Stimulated activated CD4-positive, alpha-beta T cell treated with anti-CD3 and anti-CD28 coated beads, TNF-alpha, amount 100 ng/mL, for 24 hours (primary cell): ENCODE data around the gene GALNT1.

Experiments
- DNase-seq, 3 experiments: peaks; one replicate each; pipeline ENCODE4 v3.0.0-alpha.2; 2020; ENCODE audit warnings: low read depth in 3 of 3

Gene GALNT1

GRCh38 chr18:35673682-35674081 is 92.1 kb downstream of the GALNT1 start:
- DNase-seq, result no peak

DNA sequence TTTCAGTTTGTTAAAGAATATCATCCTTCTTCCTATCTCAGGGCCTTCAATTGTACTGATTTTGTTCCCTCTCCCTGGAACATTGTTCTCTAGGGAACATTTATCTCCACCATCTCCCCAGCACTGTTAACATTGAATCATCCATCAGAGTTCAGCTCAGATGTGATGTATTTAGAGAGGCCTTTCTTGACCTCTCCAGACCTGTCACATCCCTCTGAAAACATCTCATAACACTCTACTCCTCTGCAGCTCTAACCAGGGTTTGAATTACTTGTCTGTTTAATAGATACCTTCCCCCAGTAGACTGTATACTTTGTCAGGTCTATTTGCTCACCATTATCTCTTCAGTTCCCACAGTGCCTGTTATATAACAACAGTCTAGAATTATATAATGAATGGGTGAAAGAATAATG is 98.6 kb downstream of the GALNT1 start:
- DNase-seq, result no peak

DNA sequence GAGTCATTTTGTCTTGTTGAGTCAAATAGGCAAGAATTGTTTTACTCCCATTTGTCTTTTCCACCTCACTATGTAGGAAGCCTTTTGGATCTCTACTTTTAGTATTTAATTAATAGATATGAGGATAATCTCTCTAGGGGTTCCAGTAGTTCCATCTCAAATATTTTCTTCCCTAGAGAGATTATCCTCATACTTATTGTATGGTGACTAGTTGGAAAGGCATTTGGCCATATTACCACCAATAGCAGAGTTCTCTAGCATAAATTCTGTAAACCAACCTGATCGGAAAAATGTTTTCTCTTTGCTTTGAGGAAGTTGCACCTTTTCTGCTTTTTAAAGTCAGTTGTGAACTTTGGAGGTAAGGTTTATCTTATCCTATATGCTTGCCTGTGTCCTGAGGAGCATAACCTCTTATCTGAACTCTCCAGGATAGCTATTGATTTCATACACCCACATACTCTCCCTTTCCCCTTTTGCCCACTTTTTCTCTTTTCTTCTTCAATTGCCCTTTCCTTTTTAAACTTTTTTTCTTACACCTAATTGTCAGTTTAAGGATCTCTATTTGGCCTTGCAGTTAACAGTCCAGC is 100.8 kb downstream of the GALNT1 start:
- DNase-seq, result no peak

DNA sequence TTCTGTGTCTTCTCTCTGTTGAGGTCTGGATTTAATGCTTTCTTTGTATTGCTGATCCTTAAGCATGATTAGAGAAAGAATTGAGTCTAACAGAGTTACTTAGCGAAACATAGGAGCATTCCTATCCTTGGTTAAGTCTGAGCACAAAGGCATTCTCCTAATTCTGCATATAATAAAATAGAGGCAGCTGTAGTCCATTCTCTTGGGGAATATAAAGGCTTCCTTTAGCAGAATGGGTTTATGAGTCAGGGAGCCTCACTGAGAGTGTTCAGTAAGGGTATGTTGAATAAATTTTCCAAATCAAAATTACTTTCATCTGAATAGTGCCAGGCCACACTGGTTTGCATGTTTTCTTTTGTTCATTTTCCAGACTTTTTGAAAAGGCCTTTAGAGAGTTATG is 101.5 kb downstream of the GALNT1 start:
- no peak for DNase-seq

- no peak for DNase-seq
Measured at GRCh38 chr18:35688757-35689156, 107.2 kb downstream of the GALNT1 start.

DNA sequence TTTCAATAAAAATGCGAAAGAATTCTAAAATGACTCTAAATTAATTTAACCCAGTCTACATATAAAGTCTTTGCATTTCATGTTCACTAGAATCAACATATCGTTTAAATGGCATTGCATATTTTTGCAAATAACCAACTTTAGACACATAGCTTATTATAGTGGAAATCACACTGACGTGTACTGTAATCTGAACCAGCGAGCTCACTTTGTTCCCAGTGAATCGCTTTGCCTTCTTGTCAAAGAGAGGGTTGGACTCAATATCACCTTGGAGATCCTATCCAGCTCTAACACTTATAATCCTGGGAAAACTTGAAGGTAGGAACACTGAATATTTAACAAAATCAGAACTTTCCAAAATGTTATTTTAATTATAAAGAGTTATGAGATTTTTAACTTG is 108.2 kb downstream of the GALNT1 start:
- DNase-seq, result no peak

DNA sequence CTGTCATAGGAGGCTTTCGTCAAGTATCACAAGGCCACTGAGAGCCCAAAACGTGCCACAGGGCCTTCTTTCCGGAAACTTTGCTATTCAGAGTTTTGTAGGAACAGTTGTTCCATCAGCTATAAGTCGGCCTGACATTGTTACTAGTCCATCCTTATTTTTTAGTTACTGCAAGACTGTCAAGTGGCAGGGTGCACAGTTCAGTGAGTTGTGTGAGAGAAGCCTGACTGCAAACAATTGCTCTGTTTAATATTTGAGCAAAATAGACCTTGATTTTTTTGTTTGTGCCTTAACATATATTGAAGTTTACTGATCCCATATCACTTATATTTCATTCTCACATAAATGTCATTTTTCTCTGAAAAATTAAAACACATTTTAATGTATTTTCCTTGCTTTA is 110.1 kb downstream of the GALNT1 start:
- no peak for DNase-seq

- DNase-seq, result no peak
Measured at GRCh38 chr18:35692866-35693265, 111.3 kb downstream of the GALNT1 start.

DNA sequence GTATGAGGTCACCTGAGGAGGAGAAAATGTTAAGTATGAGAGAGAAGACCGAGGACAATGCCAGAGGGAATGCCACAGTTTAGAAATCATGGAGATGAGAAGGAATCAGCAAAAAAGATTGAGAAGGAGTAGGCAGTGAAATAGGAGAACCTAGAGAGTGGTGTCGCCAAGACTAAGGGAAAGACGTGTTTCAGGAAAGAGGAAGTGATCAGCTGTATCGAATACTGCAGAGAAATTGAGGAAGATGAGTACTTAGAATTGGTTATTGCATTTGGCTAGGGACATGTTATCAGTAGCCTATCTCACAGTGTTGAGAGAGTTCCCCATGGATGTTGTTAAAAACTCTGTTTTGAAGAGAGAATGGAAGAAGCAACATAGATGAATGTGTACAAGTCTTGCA is 112.3 kb downstream of the GALNT1 start:
- no peak for DNase-seq

GRCh38 chr18:35694808-35695207 is 113.3 kb downstream of the GALNT1 start:
- no peak for DNase-seq

GRCh38 chr18:35695384-35695783 is 113.8 kb downstream of the GALNT1 start:
- no peak for DNase-seq

DNA sequence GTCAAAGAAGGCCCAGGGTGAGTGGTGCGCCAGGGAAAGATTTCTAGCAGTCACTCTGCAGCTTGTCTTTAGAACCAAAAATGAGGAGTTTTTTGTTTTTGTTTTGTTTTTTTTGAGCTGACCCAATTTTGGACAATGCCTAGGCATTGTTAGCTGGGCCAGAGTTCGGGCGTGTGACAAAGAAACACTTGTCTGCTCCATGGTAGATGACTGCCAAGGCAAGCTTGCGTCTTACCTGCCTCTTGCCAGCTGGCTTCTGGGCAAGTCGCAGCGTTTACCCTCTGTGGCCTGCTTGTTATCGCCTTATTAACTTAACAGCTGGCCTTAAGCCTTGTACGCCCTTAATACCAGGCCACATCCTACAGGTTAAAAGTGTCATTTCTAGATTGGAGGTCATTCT is 114.3 kb downstream of the GALNT1 start:
- no peak for DNase-seq

- DNase-seq, result no peak
Measured at GRCh38 chr18:35696307-35696706, 114.8 kb downstream of the GALNT1 start.

GRCh38 chr18:35697869-35698268 is 116.3 kb downstream of the GALNT1 start:
- DNase-seq, result no peak

DNA sequence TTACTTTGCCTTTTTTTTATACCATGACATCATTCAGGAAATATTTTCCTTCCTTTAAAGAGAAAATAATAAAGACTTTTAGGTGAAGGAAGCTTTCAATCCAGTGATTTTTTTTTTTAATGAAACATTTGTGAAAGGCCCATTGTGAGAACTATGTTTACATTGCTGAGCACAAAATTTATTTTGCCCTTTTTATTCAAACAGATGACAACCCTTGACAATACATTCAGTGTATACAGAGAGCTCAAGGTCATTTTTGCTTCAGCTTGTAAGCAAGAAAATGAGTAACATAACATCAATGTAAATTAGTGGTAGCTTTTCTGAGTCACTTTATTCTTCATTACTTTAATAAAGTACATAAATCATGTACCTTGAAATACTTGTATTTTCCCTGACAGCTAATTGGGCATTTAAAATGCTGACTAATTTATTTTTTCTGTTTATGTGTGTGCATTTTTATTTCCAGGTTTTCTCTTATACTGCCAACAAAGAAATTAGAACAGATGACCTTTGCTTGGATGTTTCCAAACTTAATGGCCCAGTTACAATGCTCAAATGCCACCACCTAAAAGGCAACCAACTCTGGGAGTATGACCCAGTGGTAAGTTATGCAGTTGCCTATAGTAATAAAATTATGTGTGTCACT is 121.6 kb downstream of the GALNT1 start:
- no peak for DNase-seq

DNA sequence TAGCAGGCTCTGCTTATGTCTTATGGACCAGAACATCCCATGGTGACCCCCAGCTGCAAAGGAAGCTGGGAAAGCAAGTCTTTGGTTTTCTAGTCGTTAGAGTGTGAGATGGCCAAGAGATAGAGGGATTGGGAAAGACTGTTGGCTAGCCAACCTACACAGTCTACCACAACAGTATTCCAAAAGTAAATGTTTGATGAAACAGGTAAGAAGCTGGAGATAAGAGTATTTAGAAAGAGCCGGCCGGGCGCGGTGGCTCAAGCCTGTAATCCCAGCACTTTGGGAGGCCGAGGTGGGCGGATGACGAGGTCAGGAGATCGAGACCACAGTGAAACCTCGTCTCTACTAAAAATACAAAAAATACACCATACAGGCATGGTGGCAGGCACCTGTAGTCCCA is 124.4 kb downstream of the GALNT1 start:
- no peak for DNase-seq

- DNase-seq, result no peak
Measured at GRCh38 chr18:35707247-35707646, 125.7 kb downstream of the GALNT1 start.

- DNase-seq, result no peak
Measured at GRCh38 chr18:35707674-35708073, 126.1 kb downstream of the GALNT1 start.

GRCh38 chr18:35710581-35710980 is 129.0 kb downstream of the GALNT1 start:
- DNase-seq, result no peak

GRCh38 chr18:35711227-35711626 is 129.7 kb downstream of the GALNT1 start:
- DNase-seq, result no peak

DNA sequence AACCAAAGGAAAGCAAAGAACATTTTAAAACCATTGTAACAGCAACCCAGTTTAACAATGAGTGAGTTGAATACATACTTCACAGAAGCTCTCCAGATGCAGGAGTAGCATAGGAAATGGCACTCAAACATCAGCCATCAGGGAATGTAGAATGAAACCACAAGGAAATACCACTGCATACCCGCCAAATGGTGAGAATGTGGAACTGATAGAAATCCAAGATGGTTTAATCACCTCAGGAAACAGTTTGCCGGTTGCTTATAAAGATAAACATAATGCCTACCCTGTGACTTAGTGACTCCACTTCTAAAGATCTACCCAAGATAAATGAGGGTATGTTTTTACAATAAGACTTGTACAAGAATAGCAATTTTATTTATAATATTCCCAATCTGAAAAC is 132.0 kb downstream of the GALNT1 start:
- DNase-seq, result no peak

GRCh38 chr18:35714539-35714938 is 133.0 kb downstream of the GALNT1 start:
- no peak for DNase-seq

DNA sequence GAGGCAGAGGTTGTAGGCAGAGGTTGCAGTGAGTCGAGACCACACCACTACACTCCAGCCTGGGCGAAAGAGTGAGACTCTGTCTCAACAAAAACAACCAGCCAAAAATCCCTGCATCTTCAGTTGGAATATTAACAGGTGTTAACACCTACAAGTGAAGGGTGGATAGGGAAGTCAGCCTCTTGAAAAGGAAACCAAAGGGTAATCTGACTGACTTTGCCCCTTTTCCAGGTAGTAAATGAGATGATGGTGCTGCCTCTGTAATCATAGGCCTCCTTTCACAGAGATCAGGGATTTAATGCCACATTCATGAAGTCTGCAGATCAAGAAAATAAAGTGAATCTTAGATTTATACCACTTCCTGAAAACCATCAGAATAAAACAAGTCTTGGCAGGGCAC is 133.6 kb downstream of the GALNT1 start:
- DNase-seq, result no peak
